GM23338 (cell line): Measurements from ENCODE around the gene MLF2.

Experiments
- CREB1 ChIP-seq: fragments of 250-450 bp; sonication (Bioruptor Pico); IDR thresholded peaks from 2 replicates; pipeline ENCODE4 v1.5.0; 2020; ENCODE audit warnings: low read depth, mild to moderate bottlenecking, moderate library complexity
- CTCF ChIP-seq, 2 experiments: fragments of 200-600 bp in 1 of 2; sonication (generic) in 1 of 2; conservative IDR thresholded peaks; 2 replicates each; pipeline versions ENCODE4 v1.5.1 to v1.6.1; 2016 to 2017; ENCODE audit warnings: antibody characterized with exemption in 2 of 2, low read depth in 2 of 2, mild to moderate bottlenecking in 2 of 2, moderate library complexity in 1 of 2
- ETS1 ChIP-seq: IDR thresholded peaks from 2 replicates; pipeline ENCODE4 v1.6.1; 2016; ENCODE audit warnings: antibody characterized with exemption
- EZH2 ChIP-seq: fragments of 200-600 bp; sonication (generic); IDR thresholded peaks from one replicate; pipeline ENCODE4 v1.8.0; 2017; ENCODE audit warnings: antibody characterized with exemption, mild to moderate bottlenecking, low read depth; ENCODE audit not compliant: unreplicated experiment
- EZH2phosphoT487 ChIP-seq: fragments of 200-600 bp; sonication (generic); IDR thresholded peaks from one replicate; pipeline ENCODE4 v1.8.1; 2018; ENCODE audit warnings: antibody characterized with exemption; ENCODE audit not compliant: unreplicated experiment
- NANOG ChIP-seq: IDR thresholded peaks from 2 replicates; pipeline ENCODE4 v1.6.1; 2016; ENCODE audit warnings: antibody characterized with exemption, borderline replicate concordance
- POLR2AphosphoS5 ChIP-seq: IDR thresholded peaks from 2 replicates; pipeline ENCODE4 v1.6.1; 2016; ENCODE audit warnings: antibody characterized with exemption, low read depth
- REST ChIP-seq: IDR thresholded peaks from one replicate; pipeline ENCODE4 v1.6.1; 2018; ENCODE audit warnings: antibody characterized with exemption; ENCODE audit not compliant: unreplicated experiment

GRCh38 chr12:6723607-6724408, 29.1 kb downstream of the MLF2 start, which contains the start of gene COPS7A:
- no peak for TF ChIP-seq REST
- peak; percentile 95 for TF ChIP-seq ETS1
- peak in 1 of 2 experiments; percentile 37; a peak in 2 of 4 replicates for TF ChIP-seq CTCF (conservative IDR thresholded peaks at IDR 0.05; ENCODE audit: low read depth in 2 of 2)
- TF ChIP-seq CREB1 (CRISPR knock-in tag): peak; percentile 93
- TF ChIP-seq NANOG: no peak
- peak; percentile 68 for TF ChIP-seq POLR2AphosphoS5
- TF ChIP-seq EZH2phosphoT487: no peak
- no peak for TF ChIP-seq EZH2
